ENCODE data around the gene DNASE1L3. TPM values are rescaled to one million over a fixed set of nuclear protein-coding genes. Genes with fewer than 3 reads are reported as not detected.

DNASE1L3 gene
- total RNA-seq, 1 donor from 2014 or later, result 0.96 TPM

- no peak overlapping the region for H3K4me3 Mint-ChIP-seq (ENCODE audit: unreplicated experiment)
- H3K9me3 Mint-ChIP-seq (ENCODE audit: unreplicated experiment), result peaks cover 5% of the 10 kb centered on the region
- H3K27ac Mint-ChIP-seq (ENCODE audit: unreplicated experiment), result no peak overlapping the region
- no peaks in the 10 kb centered on the region for H3K4me1 Mint-ChIP-seq (ENCODE audit: low read depth, unreplicated experiment)
- no peak for TF ChIP-seq CTCF (IDR thresholded peaks at IDR 0.05; ENCODE audit: partially characterized antibody, unreplicated experiment)
- DNase-seq, result no peak
- peaks cover 18% of the 10 kb centered on the region for H3K36me3 Mint-ChIP-seq (ENCODE audit: unreplicated experiment)
- no peaks in the 10 kb centered on the region for H3K27me3 Mint-ChIP-seq (ENCODE audit: unreplicated experiment)
These were observed 59.1 kb downstream of the DNASE1L3 start for GRCh38 chr3:58151637-58152036.

GRCh38 chr3:58150810-58151199, 60.0 kb downstream of the DNASE1L3 start:
- Mint-ChIP-seq H3K4me3 (ENCODE audit: unreplicated experiment) (no peak overlapping the region), H3K36me3 (ENCODE audit: unreplicated experiment) (peaks cover 18% of the 10 kb centered on the region), H3K27ac (ENCODE audit: unreplicated experiment) (no peak overlapping the region), H3K9me3 (ENCODE audit: unreplicated experiment) (peaks cover 5% of the 10 kb centered on the region), H3K4me1 (ENCODE audit: low read depth, unreplicated experiment) (peaks cover 5% of the 10 kb centered on the region), H3K27me3 (ENCODE audit: unreplicated experiment) (no peaks in the 10 kb centered on the region)
- TF ChIP-seq CTCF (IDR thresholded peaks at IDR 0.05; ENCODE audit: partially characterized antibody, unreplicated experiment), result no peak
- no peak for DNase-seq

- Mint-ChIP-seq H3K9me3 (ENCODE audit: unreplicated experiment) (peaks cover 5% of the 10 kb centered on the region), H3K27ac (ENCODE audit: unreplicated experiment) (no peak overlapping the region), H3K4me3 (ENCODE audit: unreplicated experiment) (no peak overlapping the region), H3K27me3 (ENCODE audit: unreplicated experiment) (no peaks in the 10 kb centered on the region), H3K4me1 (ENCODE audit: low read depth, unreplicated experiment) (peaks cover 10% of the 10 kb centered on the region), H3K36me3 (ENCODE audit: unreplicated experiment) (peaks cover 18% of the 10 kb centered on the region)
- no peak for DNase-seq
- no peak for TF ChIP-seq CTCF (IDR thresholded peaks at IDR 0.05; ENCODE audit: partially characterized antibody, unreplicated experiment)
These were observed 60.5 kb downstream of the DNASE1L3 start for GRCh38 chr3:58150130-58150809.

DNA sequence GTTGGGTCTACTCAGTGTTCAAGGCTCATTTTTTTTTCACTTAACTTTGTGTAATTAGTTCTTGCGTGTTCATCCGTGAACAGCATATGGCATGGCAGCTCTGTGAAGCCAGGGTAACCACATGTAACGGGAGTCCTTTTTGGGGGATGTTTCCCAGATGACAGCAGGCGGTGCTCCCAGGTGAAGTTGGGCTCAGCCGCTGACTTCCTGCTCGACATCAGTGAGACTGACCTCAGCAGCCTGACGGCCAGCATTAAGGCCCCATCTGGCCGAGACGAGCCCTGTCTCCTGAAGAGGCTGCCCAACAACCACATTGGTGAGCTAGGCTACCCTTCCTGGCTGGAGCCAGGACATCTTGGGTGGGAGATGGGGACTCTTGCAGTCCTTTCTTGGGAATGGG, 62.7 kb downstream of the DNASE1L3 start:
- Mint-ChIP-seq H3K27me3 (ENCODE audit: unreplicated experiment) (no peaks in the 10 kb centered on the region), H3K36me3 (ENCODE audit: unreplicated experiment) (peaks cover 18% of the 10 kb centered on the region), H3K4me3 (ENCODE audit: unreplicated experiment) (no peak overlapping the region), H3K27ac (ENCODE audit: unreplicated experiment) (no peak overlapping the region), H3K4me1 (ENCODE audit: low read depth, unreplicated experiment) (peaks cover 24% of the 10 kb centered on the region), H3K9me3 (ENCODE audit: unreplicated experiment) (peaks cover 3% of the 10 kb centered on the region)
- DNase-seq, result no peak
- TF ChIP-seq CTCF (IDR thresholded peaks at IDR 0.05; ENCODE audit: partially characterized antibody, unreplicated experiment), result no peak

DNA sequence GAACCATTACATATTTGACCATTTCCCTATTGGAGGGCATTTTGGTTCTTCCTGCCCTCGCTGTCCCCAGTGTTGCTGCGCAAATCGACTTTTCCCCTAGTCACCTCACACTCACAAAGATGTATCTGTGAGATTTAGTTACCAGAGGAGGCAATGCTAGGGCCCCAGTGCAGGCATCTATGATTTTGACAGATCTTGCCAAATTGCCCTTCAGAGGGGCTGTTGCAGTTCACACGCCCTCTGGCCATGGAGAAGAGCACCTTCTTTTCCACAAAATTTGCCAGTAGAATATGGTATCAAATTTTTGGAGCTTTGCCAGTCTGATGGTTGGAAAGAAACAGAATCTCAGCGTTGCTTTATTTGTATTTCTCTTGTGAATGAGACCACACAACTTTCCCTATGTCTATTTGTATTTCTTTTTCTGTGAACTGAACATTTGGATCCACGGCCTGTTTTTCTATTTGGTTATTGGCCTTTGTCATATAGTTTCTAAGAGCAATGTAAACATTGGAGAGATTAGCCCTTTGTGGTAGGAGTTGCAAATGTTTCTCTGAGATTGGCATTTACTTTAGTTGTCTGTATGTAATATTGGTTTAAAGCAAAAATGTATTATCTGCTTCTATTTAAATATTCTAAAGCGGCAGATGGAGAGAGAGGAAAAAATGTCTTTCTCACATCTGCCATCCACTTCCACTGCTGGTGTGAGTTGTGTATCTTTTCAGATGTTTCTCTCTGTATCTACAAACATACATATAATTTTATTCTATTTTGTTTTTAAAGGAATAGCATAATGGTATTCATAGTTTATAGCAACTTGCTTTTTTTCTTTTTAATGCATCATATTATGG, 66.1 kb downstream of the DNASE1L3 start:
- no peak overlapping the region for H3K4me3 Mint-ChIP-seq (ENCODE audit: unreplicated experiment)
- peak overlapping the region; percentile 75 for H3K27ac Mint-ChIP-seq (ENCODE audit: unreplicated experiment)
- H3K27me3 Mint-ChIP-seq (ENCODE audit: unreplicated experiment), result peaks cover 2% of the 10 kb centered on the region
- H3K9me3 Mint-ChIP-seq (ENCODE audit: unreplicated experiment), result peaks cover 2% of the 10 kb centered on the region
- H3K36me3 Mint-ChIP-seq (ENCODE audit: unreplicated experiment), result peaks cover 13% of the 10 kb centered on the region
- peaks cover 44% of the 10 kb centered on the region for H3K4me1 Mint-ChIP-seq (ENCODE audit: low read depth, unreplicated experiment)
- TF ChIP-seq CTCF (IDR thresholded peaks at IDR 0.05; ENCODE audit: partially characterized antibody, unreplicated experiment), result no peak
- no peak for DNase-seq
